ENCODE results near the gene CALM3.

GRCh38 chr19:46554161-46554560 lies 47.0 kb upstream of the CALM3 start:
- no peak for TF ChIP-seq CTCF (conservative IDR thresholded peaks at IDR 0.05 in 1 of 2, IDR thresholded peaks at IDR 0.05 in 1 of 2; ENCODE audit: extremely low read depth in 1 of 2, insufficient read depth in 1 of 2, low read depth in 1 of 2, low read length in 2 of 2)
- no peak for TF ChIP-seq EZH2 (IDR thresholded peaks at IDR 0.05; ENCODE audit: borderline replicate concordance, low read length)

Data from mammary epithelial cell (primary cell).